T-helper 2 cell (primary cell): ENCODE data around the gene LNX1.

Source experiments
- DNase-seq, 5 experiments: peaks; one replicate each; pipeline versions ENCODE4 v3.0.0 to v3.0.0-alpha.2; 2012 to 2022
- total RNA-seq, 2 donors: gene quantifications; one replicate each; lab custom pipeline; 2026; lab: John Stamatoyannopoulos, UW

Gene LNX1
- 0 to 0.13 reads per million in 2 donors for total RNA-seq

GRCh38 chr4:53591372-53591892 lies at the start of gene LNX1:
TSS of gene LNX1 (minus strand) at chr4:53591486. CDS start at chr4:53574002, 17,484 bp downstream.
- DNase-seq, result no peak

- DNase-seq, result no peak
Measured at GRCh38 chr4:53640576-53641453, 49.5 kb upstream of the LNX1 start.

- no peak for DNase-seq
Measured at GRCh38 chr4:53638919-53639318, 47.6 kb upstream of the LNX1 start.

- no peak for DNase-seq
Measured at GRCh38 chr4:53637348-53637747, 46.1 kb upstream of the LNX1 start.

GRCh38 chr4:53635697-53636483 lies 44.6 kb upstream of the LNX1 start:
- DNase-seq, result no peak

- DNase-seq, result no peak
Measured at GRCh38 chr4:53633608-53634007, 42.3 kb upstream of the LNX1 start.

- no peak for DNase-seq
Measured at GRCh38 chr4:53629296-53629695, 38.0 kb upstream of the LNX1 start.

GRCh38 chr4:53626491-53626890 lies 35.2 kb upstream of the LNX1 start:
- no peak for DNase-seq

GRCh38 chr4:53625888-53626287 lies 34.6 kb upstream of the LNX1 start:
- no peak for DNase-seq

- DNase-seq, result no peak
Measured at GRCh38 chr4:53622739-53623151, 31.5 kb upstream of the LNX1 start.

- no peak for DNase-seq
Measured at GRCh38 chr4:53620956-53621355, 29.7 kb upstream of the LNX1 start.

- DNase-seq, result no peak
Measured at GRCh38 chr4:53619431-53619830, 28.1 kb upstream of the LNX1 start.

- no peak for DNase-seq
Measured at GRCh38 chr4:53618321-53618720, 27.0 kb upstream of the LNX1 start.

GRCh38 chr4:53617101-53617680 lies 25.9 kb upstream of the LNX1 start:
- no peak for DNase-seq

GRCh38 chr4:53616219-53616618 lies 24.9 kb upstream of the LNX1 start:
- DNase-seq, result no peak

GRCh38 chr4:53614591-53614990 lies 23.3 kb upstream of the LNX1 start:
- DNase-seq, result no peak

GRCh38 chr4:53613428-53613827 lies 22.1 kb upstream of the LNX1 start:
- DNase-seq, result no peak

GRCh38 chr4:53608649-53609048 lies 17.4 kb upstream of the LNX1 start:
- no peak for DNase-seq

GRCh38 chr4:53608242-53608641 lies 17.0 kb upstream of the LNX1 start:
- no peak for DNase-seq

GRCh38 chr4:53605783-53606182 lies 14.5 kb upstream of the LNX1 start:
- DNase-seq, result no peak

GRCh38 chr4:53602390-53602789 lies 11.1 kb upstream of the LNX1 start:
- DNase-seq, result no peak

- DNase-seq, result no peak
Measured at GRCh38 chr4:53601251-53601764, 10.0 kb upstream of the LNX1 start.

- DNase-seq, result no peak
Measured at GRCh38 chr4:53599632-53600031, 8.3 kb upstream of the LNX1 start.
